Endothelial cell (in vitro differentiated cells): ENCODE measurements around the gene GRIP2. TPM values are rescaled to one million over a fixed set of nuclear protein-coding genes. Genes with fewer than 3 reads are reported as not detected.

Source experiments
- DNase-seq: peaks from one replicate; pipeline ENCODE4 v3.0.0; 2021; ENCODE audit warnings: low spot score
- H3K27ac Mint-ChIP-seq: one replicate; pipeline ENCODE4 v1.8.0; 2021; ENCODE audit warnings: mixed read lengths, inconsistent platforms; ENCODE audit not compliant: unreplicated experiment
- H3K27me3 Mint-ChIP-seq: one replicate; pipeline ENCODE4 v1.8.0; 2021; ENCODE audit warnings: mild to moderate bottlenecking, moderate library complexity, mixed read lengths, inconsistent platforms; ENCODE audit not compliant: unreplicated experiment
- H3K36me3 Mint-ChIP-seq: one replicate; pipeline ENCODE4 v1.8.0; 2021; ENCODE audit warnings: mild to moderate bottlenecking, low read depth, mixed read lengths, inconsistent platforms; ENCODE audit not compliant: unreplicated experiment
- H3K4me1 Mint-ChIP-seq: one replicate; pipeline ENCODE4 v1.8.0; 2021; ENCODE audit warnings: mild to moderate bottlenecking, mixed read lengths, inconsistent platforms; ENCODE audit not compliant: unreplicated experiment
- H3K4me3 Mint-ChIP-seq: one replicate; pipeline ENCODE4 v1.8.0; 2021; ENCODE audit warnings: mild to moderate bottlenecking, mixed read lengths, inconsistent platforms; ENCODE audit not compliant: unreplicated experiment
- H3K9me3 Mint-ChIP-seq: one replicate; pipeline ENCODE4 v1.8.0; 2021; ENCODE audit warnings: mixed read lengths, inconsistent platforms; ENCODE audit not compliant: unreplicated experiment
- total RNA-seq: library from RNA; stranded (reverse); fragmentation: NEBNext Ultra II Directional; extraction: Animal tissue kit (Norgen Biotek cat#: 25700); gene quantifications from one replicate; pipeline ENCODE4 v1.2.1, GENCODE V29; 2021; ENCODE audit not compliant: unreplicated experiment
- TF ChIP-seq, protein P1 (sequence below): fragments of 200-600 bp; sonication (generic); IDR thresholded peaks from one replicate; pipeline ENCODE4 v1.5.0; 2021; ENCODE audit warnings: antibody characterized with exemption; ENCODE audit not compliant: unreplicated experiment

Gene GRIP2
- total RNA-seq, 1 donor from 2014 or later = 6.6 TPM

DNA sequence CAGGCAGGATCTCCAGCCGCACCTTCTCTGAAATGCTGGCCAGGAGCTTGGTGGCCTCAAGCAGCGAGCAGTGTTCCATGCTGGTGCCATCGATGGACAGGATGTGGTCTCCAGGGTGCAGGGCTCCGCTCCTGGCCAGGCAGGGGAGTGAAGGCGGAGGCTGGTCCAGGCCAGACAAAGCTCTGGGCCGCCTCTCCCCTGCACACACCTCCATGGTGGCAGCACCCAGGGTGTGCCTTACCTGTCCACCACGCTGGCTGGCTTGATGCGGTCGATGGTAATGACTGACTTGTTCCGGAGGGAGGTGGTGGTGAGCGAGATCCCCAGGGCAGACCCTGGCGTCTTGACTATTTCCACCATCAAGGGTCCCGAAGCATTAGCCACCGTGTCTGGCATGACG is 20.0 kb downstream of the GRIP2 start:
- DNase-seq = no peak
- H3K9me3 Mint-ChIP-seq = no peaks in the 10 kb centered on the region
- no peaks in the 10 kb centered on the region for H3K36me3 Mint-ChIP-seq
- TF ChIP-seq, protein P1, sequence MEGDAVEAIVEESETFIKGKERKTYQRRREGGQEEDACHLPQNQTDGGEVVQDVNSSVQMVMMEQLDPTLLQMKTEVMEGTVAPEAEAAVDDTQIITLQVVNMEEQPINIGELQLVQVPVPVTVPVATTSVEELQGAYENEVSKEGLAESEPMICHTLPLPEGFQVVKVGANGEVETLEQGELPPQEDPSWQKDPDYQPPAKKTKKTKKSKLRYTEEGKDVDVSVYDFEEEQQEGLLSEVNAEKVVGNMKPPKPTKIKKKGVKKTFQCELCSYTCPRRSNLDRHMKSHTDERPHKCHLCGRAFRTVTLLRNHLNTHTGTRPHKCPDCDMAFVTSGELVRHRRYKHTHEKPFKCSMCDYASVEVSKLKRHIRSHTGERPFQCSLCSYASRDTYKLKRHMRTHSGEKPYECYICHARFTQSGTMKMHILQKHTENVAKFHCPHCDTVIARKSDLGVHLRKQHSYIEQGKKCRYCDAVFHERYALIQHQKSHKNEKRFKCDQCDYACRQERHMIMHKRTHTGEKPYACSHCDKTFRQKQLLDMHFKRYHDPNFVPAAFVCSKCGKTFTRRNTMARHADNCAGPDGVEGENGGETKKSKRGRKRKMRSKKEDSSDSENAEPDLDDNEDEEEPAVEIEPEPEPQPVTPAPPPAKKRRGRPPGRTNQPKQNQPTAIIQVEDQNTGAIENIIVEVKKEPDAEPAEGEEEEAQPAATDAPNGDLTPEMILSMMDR = no peak
- H3K4me1 Mint-ChIP-seq = peaks cover 4% of the 10 kb centered on the region
- peaks cover 5% of the 10 kb centered on the region for H3K27me3 Mint-ChIP-seq
- H3K4me3 Mint-ChIP-seq = no peak overlapping the region
- H3K27ac Mint-ChIP-seq = no peak overlapping the region

DNA sequence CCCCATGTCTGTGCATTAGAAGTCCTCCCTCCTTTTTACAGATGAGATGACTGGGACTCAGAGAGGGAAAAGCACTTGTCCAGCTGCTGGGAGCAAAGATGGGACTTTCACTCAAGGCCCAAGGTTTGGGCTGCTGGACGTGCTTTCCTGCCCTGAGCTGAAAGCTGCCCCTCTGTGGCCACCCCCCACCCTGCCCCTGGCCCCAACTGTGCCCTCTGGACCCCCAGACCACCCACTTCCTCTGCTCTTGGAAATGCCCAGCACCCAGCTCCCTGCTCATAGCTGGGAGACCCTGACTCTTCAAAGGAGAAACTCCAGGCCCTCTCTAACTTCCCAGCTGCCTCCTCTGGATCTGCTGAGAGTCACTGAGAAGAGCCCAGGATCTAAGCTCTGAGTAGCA is 20.7 kb downstream of the GRIP2 start:
- H3K27me3 Mint-ChIP-seq = peaks cover 5% of the 10 kb centered on the region
- H3K27ac Mint-ChIP-seq = no peak overlapping the region
- TF ChIP-seq, protein P1 = no peak

DNA sequence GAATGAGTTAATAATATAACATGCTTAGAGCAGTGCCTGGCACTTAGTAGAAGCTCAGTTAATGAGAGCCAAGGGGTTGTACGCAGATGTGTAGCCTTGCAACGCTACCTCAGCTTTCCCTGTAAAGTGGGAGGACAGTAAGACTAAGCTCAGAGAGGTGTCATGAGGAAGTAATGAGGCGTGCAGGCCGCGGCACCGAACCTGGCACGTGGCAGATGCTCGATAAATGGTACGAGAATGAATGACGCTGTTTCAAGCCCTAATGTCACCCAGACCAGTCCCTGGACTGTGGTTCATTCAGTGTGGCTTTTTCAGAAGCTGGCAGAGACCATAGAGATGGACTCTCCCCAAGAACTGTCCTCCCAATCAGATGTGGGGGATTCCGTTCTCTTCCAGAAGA is 21.2 kb downstream of the GRIP2 start:
- no peak for DNase-seq
- TF ChIP-seq, protein P1 = no peak

More for the DNA sequence above, 20.7 kb downstream of the GRIP2 start:
- DNase-seq = no peak
- H3K36me3 Mint-ChIP-seq = no peaks in the 10 kb centered on the region
- no peaks in the 10 kb centered on the region for H3K4me1 Mint-ChIP-seq
- no peaks in the 10 kb centered on the region for H3K9me3 Mint-ChIP-seq
- no peak overlapping the region for H3K4me3 Mint-ChIP-seq

DNA sequence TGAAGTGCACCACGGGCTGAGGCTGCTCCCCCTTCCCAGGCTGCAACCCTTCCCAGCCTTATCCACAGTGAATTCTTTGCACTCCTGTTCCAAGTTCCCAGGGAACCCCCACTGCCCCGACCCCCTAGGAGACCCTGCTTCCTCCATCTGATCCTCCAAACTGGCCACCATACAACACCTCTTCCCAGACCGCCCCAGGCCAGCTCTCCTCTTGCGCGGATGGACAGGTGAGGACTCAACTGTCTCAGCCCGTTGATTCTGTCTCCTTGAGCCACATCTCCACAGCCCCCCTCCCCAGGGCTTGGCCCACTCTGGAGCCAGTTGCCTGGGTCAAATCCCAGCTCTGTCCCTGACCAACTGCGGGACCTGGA is 21.7 kb downstream of the GRIP2 start:
- Mint-ChIP-seq H3K36me3 (no peaks in the 10 kb centered on the region), H3K27me3 (peaks cover 5% of the 10 kb centered on the region), H3K4me1 (no peaks in the 10 kb centered on the region), H3K27ac (no peak overlapping the region), H3K4me3 (no peak overlapping the region), H3K9me3 (no peaks in the 10 kb centered on the region)
- TF ChIP-seq, protein P1 = no peak
- no peak for DNase-seq

More for the DNA sequence above, 21.2 kb downstream of the GRIP2 start:
- H3K36me3 Mint-ChIP-seq = no peaks in the 10 kb centered on the region
- no peak overlapping the region for H3K4me3 Mint-ChIP-seq
- H3K27ac Mint-ChIP-seq = no peak overlapping the region
- H3K4me1 Mint-ChIP-seq = no peaks in the 10 kb centered on the region
- H3K9me3 Mint-ChIP-seq = no peaks in the 10 kb centered on the region
- peaks cover 5% of the 10 kb centered on the region for H3K27me3 Mint-ChIP-seq

DNA sequence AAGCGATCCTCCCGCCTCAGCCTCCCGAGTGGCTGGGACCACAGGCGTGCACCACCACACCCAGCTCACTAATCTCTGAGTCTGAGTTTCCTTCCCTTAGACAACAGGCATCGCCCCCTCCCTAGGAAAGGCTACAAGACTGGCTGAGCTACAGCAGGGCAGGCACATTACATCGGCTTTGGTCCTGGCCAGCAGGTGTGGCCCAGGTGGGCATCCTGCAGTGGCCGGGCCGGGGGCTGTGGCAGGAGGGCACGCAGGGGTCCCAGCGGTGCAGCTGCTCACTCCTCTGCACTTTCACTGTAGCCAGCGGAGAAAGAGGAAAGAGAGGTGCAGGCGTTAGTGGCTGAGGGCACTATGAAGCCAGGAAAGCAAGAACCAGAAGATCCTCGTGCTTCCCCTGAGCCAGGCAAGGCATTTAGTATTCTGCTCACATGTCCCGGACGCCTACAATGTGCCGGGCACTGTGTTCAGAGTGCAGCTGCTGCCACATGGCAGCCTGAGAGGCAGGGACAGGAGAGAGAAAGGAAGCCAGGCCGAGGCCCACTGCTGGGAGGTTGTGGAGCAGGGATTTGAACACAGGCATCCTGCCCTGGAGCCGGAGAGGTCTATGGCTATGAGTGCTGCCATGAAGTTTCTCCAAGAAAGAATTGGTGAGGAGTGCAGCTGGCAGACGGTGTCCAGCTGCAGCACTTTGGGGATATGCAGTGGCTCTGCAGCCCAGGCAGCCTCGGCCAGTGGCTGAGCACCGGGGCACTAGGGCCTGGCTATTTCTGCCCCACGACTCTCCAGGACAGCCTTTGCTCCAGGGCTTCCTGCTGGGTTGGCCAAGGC is 22.3 kb downstream of the GRIP2 start:
- no peak overlapping the region for H3K27ac Mint-ChIP-seq
- TF ChIP-seq, protein P1 = no peak
- DNase-seq = no peak

More for the DNA sequence above, 22.3 kb downstream of the GRIP2 start:
- Mint-ChIP-seq H3K9me3 (no peaks in the 10 kb centered on the region), H3K27me3 (peaks cover 6% of the 10 kb centered on the region), H3K4me3 (no peak overlapping the region), H3K36me3 (no peaks in the 10 kb centered on the region), H3K4me1 (no peaks in the 10 kb centered on the region)
